Naive thymus-derived CD8-positive, alpha-beta T cell (primary cell): ENCODE data around the gene HPS4. TPM values are rescaled to one million over a fixed set of nuclear protein-coding genes. Genes with fewer than 3 reads are reported as not detected.
"Not testable (repeated sequence)": the region's sequence is repeated elsewhere in the genome, so short reads cannot be mapped to it uniquely, and the experiment has no call there.

ENCODE experiments used
- ATAC-seq, 2 donors: fragments of 150-1000 bp; cut with Tn5 transposase in 1 of 2; sonication (Bioruptor Pico), chemical (Tn5 transposase) in 1 of 2; 1 replicate in 1 of 2; 2 replicates in 1 of 2; pipeline ENCODE4 v1.10.0; 2021; ENCODE audit warnings: mild to moderate bottlenecking in 2 of 2, moderate library complexity in 2 of 2
- POLR2A ChIA-PET: fragments of 350-600 bp; sonication (Branson Sonifier 250); formaldehyde crosslinking; loops from one replicate; lab custom pipeline; 2021; ENCODE audit warnings: antibody characterized with exemption; lab: Charles Lee
- DNase-seq, 10 donors: peaks; one replicate each; pipeline versions ENCODE4 v3.0.0 to v3.0.0-alpha.2; 2020 to 2022
- H3K27ac Mint-ChIP-seq, 10 donors: one replicate each; pipeline ENCODE4 v1.8.0; 2020 to 2022; ENCODE audit warnings: mild to moderate bottlenecking in 10 of 10, mixed read lengths in 10 of 10, moderate library complexity in 4 of 10, inconsistent platforms in 1 of 10
- H3K27me3 Mint-ChIP-seq, 5 donors: one replicate each; pipeline ENCODE4 v1.8.0; 2021 to 2022; ENCODE audit warnings: mixed read lengths in 5 of 5
- H3K36me3 Mint-ChIP-seq, 3 donors: one replicate each; pipeline ENCODE4 v1.8.0; 2020 to 2022; ENCODE audit warnings: mixed read lengths in 3 of 3, mild to moderate bottlenecking in 2 of 3, inconsistent platforms in 1 of 3
- H3K4me1 Mint-ChIP-seq, 4 donors: one replicate each; pipeline ENCODE4 v1.8.0; 2021 to 2022; ENCODE audit warnings: mixed read lengths in 4 of 4
- H3K4me3 Mint-ChIP-seq, 10 donors: one replicate each; pipeline ENCODE4 v1.8.0; 2020 to 2022; ENCODE audit warnings: mild to moderate bottlenecking in 10 of 10, mixed read lengths in 10 of 10, moderate library complexity in 6 of 10, inconsistent platforms in 1 of 10
- H3K9me3 Mint-ChIP-seq, 9 donors: one replicate each; pipeline ENCODE4 v1.8.0; 2020 to 2022; ENCODE audit warnings: mixed read lengths in 9 of 9, mild to moderate bottlenecking in 3 of 9, inconsistent platforms in 1 of 9, moderate library complexity in 1 of 9
- polyA plus RNA-seq, 3 donors: library from polyadenylated mRNA; unstranded; fragments of 300-500 nt; fragmentation: Illumina TruSeq; gene quantifications; one replicate each; pipeline ENCODE4 v1.2.3, GENCODE V29; 2021
- total RNA-seq, 8 experiments: library from RNA in 2 of 8; stranded (reverse) in 2 of 8; gene quantifications; one replicate each; pipeline ENCODE4 v1.2.3 and lab custom pipeline; 2021 to 2026

HPS4 gene
- total RNA-seq (10 to 100 TPM; 63.9 to 64.3 TPM), polyA plus RNA-seq (10 to 100 TPM; 10.5 to 18.4 (median 16.2) TPM), total RNA-seq (lab: John Stamatoyannopoulos, UW) (81.2 to 133 (median 91.2) reads per million in 6 experiments)

DNA sequence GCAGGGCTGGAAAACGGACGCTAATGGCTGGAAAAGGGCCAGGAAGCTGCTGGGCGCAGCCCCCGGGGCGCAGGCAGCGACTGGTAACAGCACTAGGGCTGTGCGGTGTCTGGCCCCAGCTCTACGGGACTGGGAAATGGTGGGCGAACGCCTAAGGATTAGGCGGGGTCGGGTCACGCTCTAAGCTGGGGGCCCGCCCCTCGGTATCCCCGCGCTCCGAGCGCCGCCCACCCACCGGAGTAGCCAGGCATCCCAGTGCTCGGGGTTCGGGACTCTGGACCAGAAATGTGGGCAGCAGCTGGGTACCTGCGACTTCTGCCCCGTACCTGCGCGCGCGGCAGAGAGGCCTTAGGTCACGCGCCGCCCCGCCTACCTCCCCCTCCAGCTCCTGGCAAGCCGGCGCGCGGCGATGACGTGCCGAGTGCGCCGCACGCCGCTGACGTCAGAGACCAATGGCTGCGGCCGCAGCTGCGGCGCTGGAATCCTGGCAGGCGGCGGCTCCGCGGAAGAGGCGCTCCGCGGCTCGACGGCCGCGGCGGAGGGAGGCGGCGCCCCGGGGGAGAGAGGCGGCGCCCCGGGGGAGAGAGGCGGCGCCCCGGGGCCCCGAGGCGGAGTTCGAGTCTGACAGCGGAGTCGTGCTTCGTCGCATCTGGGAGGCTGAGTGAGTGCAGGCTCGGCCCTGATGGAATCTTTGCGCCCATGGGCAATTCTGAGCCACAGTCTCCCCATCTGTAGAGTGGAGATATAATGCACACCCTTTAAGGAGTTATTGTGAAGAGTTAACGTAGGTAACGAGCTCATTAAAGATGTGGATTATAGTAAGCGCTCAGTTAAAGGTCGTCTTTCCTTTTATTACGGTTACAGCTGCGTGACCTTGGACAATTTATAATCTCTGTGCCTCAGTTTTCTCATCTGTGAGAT lies at the start of gene HPS4, which contains the start of gene SRRD:
TSS of gene HPS4 (minus strand) at position 345 of the 921 bp plus-strand sequence. CDS start 2,021 bp downstream, outside the sequence.
TSS of gene SRRD (plus strand) at position 439 of the 921 bp plus-strand sequence. CDS start at position 453, 14 bp downstream.
- H3K27ac Mint-ChIP-seq: peak within 1 kb of the TSS; percentile 93 to 99 (median 98)
- peaks cover 0 to 43% (median 0%) of the 10 kb centered on the region in 3 donors for H3K36me3 Mint-ChIP-seq
- no peaks in the 10 kb centered on the region for H3K27me3 Mint-ChIP-seq
- POLR2A ChIA-PET: interaction anchor here (0.8 to 3.4 kb wide), 18 partner anchors 10 to 189 kb away, joined by 3 to 40 read pairs (median 4); partner anchors contain the start of genes ASPHD2, MIAT, TFIP11 and TPST2
- H3K9me3 Mint-ChIP-seq: no peaks in the 10 kb centered on the region
- peak within 1 kb of the TSS; percentile 90 to 97 (median 94) for H3K4me3 Mint-ChIP-seq
- DNase-seq: peak; percentile 89 to 96 (median 94)
- ATAC-seq: peak; percentile 80 to 83
- H3K4me1 Mint-ChIP-seq: peaks cover 44 to 72% (median 69%) of the 10 kb centered on the region in 4 donors

GRCh38 chr22:26529345-26529744 lies 45.8 kb upstream of the HPS4 start:
- H3K27me3 Mint-ChIP-seq: no peaks in the 10 kb centered on the region
- peaks cover 0 to 95% (median 29%) of the 10 kb centered on the region in 3 donors for H3K36me3 Mint-ChIP-seq
- POLR2A ChIA-PET: interaction anchor here (0.6 to 1.0 kb wide), 2 partner anchors 12 to 28 kb away, joined by 4 to 6 read pairs; no protein-coding TSS in a partner anchor
- no peak overlapping the region for H3K4me3 Mint-ChIP-seq
- no peaks in the 10 kb centered on the region for H3K9me3 Mint-ChIP-seq
- peak overlapping the region in 3 of 10 donors; percentile 14 to 34 (median 29) for H3K27ac Mint-ChIP-seq
- no peak for ATAC-seq
- no peak for DNase-seq
- peaks cover 0 to 10% (median 7%) of the 10 kb centered on the region in 4 donors for H3K4me1 Mint-ChIP-seq

DNA sequence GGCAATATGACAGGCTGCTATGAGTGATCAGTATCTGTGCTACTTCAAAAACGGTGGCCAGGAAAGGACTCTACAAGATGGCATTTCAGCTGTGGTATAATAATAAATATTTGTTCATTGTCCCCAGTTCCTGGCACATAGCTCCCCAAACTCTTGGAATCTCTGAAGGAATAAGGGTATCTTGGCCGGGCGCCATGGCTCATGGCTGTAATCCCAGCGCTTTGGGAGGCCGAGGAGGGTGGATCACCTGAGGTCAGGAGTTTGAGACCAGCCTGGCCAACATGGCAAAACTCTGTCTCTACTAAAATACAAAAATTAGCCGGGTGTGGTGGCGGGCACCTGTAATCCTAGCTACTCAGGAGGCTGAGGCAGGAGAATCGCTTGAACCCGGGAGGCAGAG lies 44.9 kb upstream of the HPS4 start:
- Mint-ChIP-seq H3K27ac (peak overlapping the region in 1 of 10 donors; percentile 15), H3K36me3 (peaks cover 0 to 98% (median 29%) of the 10 kb centered on the region in 3 donors)
- H3K4me1 Mint-ChIP-seq, H3K4me3 Mint-ChIP-seq, H3K27me3 Mint-ChIP-seq, H3K9me3 Mint-ChIP-seq, DNase-seq, ATAC-seq: not testable (repeated sequence)
- POLR2A ChIA-PET: interaction anchor here (1.0 kb wide), 1 partner anchor 11 kb away, joined by 4 read pairs; no protein-coding TSS in a partner anchor

DNA sequence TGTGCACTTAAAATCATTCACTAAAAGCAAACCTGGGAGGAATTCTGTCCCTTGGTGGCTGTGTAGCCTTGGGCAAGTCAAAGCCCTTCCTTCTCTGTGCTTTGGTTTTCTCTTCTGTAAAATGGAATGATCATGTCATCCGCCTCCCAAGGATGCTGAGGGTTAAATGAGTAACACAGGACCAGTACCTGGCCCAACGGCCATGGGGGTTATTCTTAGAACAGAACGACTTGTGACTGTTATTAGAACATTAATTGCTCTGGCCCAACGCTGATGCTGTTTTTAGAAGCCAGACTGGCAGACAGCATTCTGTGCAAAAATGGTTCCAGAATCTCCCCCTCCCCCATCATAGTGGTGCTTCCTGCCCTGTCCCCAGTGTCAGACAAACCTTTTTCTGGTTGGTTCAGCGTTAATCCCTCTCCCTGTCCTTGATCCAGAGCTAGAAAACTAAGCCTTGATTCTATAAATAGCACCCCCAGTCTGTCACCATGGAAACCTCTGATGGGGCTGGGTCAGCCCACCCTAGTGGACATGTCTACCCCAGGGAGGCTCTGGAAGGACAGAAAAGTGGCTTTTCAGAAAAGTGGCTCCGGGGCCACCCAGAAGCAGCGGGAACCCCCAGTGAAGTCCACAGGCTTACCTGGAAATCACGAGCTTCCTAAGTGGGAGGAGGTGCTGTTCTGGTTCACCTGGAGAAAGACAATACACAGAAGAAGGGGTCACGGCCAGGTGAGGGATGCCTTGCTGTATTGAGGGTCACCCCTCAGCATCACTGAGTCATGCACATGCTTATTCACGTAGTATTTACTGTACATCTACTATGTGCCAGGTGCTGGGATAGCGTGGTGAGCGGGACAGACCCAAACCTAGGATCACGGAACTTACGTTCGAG lies 44.2 kb upstream of the HPS4 start:
- Mint-ChIP-seq H3K27me3 (no peaks in the 10 kb centered on the region), H3K4me3 (no peak overlapping the region), H3K27ac (peak overlapping the region in 5 of 10 donors; percentile 27 to 84 (median 56)), H3K4me1 (peaks cover 0 to 5% (median 3%) of the 10 kb centered on the region in 4 donors), H3K36me3 (peaks cover 0 to 95% (median 29%) of the 10 kb centered on the region in 3 donors), H3K9me3 (no peaks in the 10 kb centered on the region)
- POLR2A ChIA-PET: no interaction called here
- no peak for ATAC-seq
- no peak for DNase-seq

GRCh38 chr22:26527167-26527566 lies 43.6 kb upstream of the HPS4 start:
- Mint-ChIP-seq H3K9me3 (no peaks in the 10 kb centered on the region), H3K27ac (peak overlapping the region in 3 of 10 donors; percentile 16 to 84 (median 75)), H3K27me3 (no peaks in the 10 kb centered on the region), H3K4me1 (peaks cover 0 to 3% (median under 1%) of the 10 kb centered on the region in 4 donors), H3K36me3 (peaks cover 0 to 92% (median 28%) of the 10 kb centered on the region in 3 donors), H3K4me3 (no peak overlapping the region)
- POLR2A ChIA-PET: no interaction called here
- no peak for ATAC-seq
- no peak for DNase-seq

- Mint-ChIP-seq H3K4me1 (peaks cover 0 to 2% (median under 1%) of the 10 kb centered on the region in 4 donors), H3K9me3 (no peaks in the 10 kb centered on the region), H3K4me3 (no peak overlapping the region), H3K36me3 (peaks cover 0 to 81% (median 21%) of the 10 kb centered on the region in 3 donors), H3K27ac (peak overlapping the region in 1 of 10 donors; percentile 16), H3K27me3 (no peaks in the 10 kb centered on the region)
- POLR2A ChIA-PET: no interaction called here
- no peak for DNase-seq
- ATAC-seq: no peak
Measured at GRCh38 chr22:26525946-26526564, 42.5 kb upstream of the HPS4 start.

DNA sequence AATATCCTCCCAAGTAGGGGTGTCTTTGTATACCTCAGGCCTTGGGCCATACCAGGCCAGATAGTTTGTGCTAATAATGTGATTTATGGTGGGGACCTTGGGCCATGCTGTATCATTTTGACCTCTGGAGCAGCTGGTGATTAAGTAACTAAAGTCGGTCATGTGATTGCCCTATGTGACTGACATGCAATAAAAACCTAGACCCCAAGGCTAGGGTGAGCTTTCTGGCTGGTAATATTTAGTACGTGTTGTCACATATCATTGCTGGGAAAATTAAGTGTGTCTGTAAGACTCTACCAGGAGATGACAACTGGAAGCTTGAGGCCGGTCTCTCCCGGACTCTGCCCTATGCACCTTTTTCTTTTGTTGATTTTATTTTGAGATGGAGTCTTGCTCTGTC lies 41.3 kb upstream of the HPS4 start:
- no peaks in the 10 kb centered on the region for H3K9me3 Mint-ChIP-seq
- peaks cover 0 to 1% (median 0%) of the 10 kb centered on the region in 4 donors for H3K4me1 Mint-ChIP-seq
- DNase-seq (no peak), ATAC-seq (no peak)
- H3K27ac Mint-ChIP-seq: peak overlapping the region in 2 of 10 donors; percentile 24 to 40
- no peak overlapping the region for H3K4me3 Mint-ChIP-seq
- peaks cover 0 to 69% (median 17%) of the 10 kb centered on the region in 3 donors for H3K36me3 Mint-ChIP-seq
- H3K27me3 Mint-ChIP-seq: no peaks in the 10 kb centered on the region
- POLR2A ChIA-PET: no interaction called here

- POLR2A ChIA-PET: no interaction called here
- Mint-ChIP-seq H3K27me3 (no peaks in the 10 kb centered on the region), H3K4me1 (no peaks in the 10 kb centered on the region), H3K4me3 (no peak overlapping the region), H3K9me3 (no peaks in the 10 kb centered on the region), H3K36me3 (peaks cover 0 to 46% (median 15%) of the 10 kb centered on the region in 3 donors), H3K27ac (peak overlapping the region in 6 of 10 donors; percentile 5 to 66 (median 24))
- no peak for ATAC-seq
- DNase-seq: no peak
Measured at GRCh38 chr22:26522592-26522991, 39.0 kb upstream of the HPS4 start.

DNA sequence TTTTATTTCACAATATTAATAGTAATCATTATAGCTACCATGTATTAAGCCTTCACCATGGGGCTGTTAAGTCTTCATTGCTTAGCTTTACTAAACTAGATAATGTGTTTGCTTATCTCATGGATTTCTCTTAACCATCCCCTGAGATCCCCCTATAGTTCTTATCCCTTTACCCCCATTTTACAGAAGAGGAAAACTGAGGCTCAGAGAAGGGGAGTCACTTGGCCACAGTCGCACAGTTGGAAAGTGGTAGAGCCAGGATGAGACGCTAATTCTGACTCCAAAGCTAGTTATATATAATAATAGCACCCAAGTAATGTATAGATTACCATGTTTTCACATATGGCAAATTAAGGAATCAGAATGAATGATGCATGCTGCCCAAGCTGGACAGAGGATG lies 38.4 kb upstream of the HPS4 start:
- no peaks in the 10 kb centered on the region for H3K4me1 Mint-ChIP-seq
- no peak overlapping the region for H3K4me3 Mint-ChIP-seq
- ATAC-seq (no peak), DNase-seq (no peak)
- H3K36me3 Mint-ChIP-seq: peaks cover 0 to 41% (median 12%) of the 10 kb centered on the region in 3 donors
- H3K9me3 Mint-ChIP-seq: no peaks in the 10 kb centered on the region
- POLR2A ChIA-PET: no interaction called here
- peak overlapping the region in 7 of 10 donors; percentile 18 to 74 (median 25) for H3K27ac Mint-ChIP-seq
- no peaks in the 10 kb centered on the region for H3K27me3 Mint-ChIP-seq

DNA sequence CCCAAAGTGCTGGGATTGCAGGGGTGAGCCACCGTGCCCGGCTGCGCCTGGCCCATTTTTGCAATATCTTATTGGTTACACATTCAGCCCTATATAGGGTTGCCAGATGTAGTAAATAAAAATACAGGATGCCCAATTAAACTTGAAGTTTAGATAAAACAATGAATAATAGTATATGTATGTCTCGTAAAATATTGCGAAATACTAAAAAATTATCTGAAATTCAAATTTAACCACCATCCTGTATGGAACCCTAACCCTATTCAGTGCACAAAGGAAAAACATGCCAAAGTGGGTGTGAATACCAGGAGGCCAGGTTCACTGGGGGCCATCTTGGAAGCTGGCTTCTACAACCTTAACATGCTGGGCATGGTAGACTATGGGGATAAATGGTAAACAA lies 33.8 kb upstream of the HPS4 start:
- Mint-ChIP-seq H3K4me3 (no peak overlapping the region), H3K27ac (no peak overlapping the region), H3K27me3 (no peaks in the 10 kb centered on the region), H3K4me1 (peaks cover 3 to 16% (median 13%) of the 10 kb centered on the region in 4 donors), H3K9me3 (no peaks in the 10 kb centered on the region), H3K36me3 (no peaks in the 10 kb centered on the region)
- DNase-seq (no peak), ATAC-seq (no peak)
- POLR2A ChIA-PET: interaction anchor here (1.3 kb wide), 1 partner anchor 11 kb away, joined by 4 read pairs; no protein-coding TSS in a partner anchor

DNA sequence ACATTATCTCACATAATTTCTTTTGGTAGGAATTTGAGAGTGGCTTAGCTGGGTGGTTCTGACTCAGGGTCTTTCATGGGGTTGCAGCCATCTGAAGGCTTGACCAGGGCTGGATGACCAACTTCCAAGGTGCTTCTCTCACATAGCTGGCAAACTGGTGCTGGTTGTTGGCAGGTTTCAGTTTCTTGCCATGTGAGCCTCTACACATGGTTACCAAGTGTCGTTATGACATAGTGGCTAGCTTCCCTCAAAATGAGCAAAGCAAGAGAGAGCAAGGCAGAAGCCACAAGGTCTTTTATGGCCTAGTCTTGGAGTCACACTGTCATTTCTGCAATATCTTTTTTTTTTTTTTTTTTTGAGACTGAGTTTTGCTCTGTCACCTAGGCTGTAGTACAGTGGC lies 32.9 kb upstream of the HPS4 start:
- POLR2A ChIA-PET: no interaction called here
- no peak overlapping the region for H3K4me3 Mint-ChIP-seq
- ATAC-seq: no peak
- H3K36me3 Mint-ChIP-seq: no peaks in the 10 kb centered on the region
- H3K27me3 Mint-ChIP-seq: no peaks in the 10 kb centered on the region
- H3K9me3 Mint-ChIP-seq: no peaks in the 10 kb centered on the region
- no peak overlapping the region for H3K27ac Mint-ChIP-seq
- no peak for DNase-seq
- peaks cover 6 to 25% (median 22%) of the 10 kb centered on the region in 4 donors for H3K4me1 Mint-ChIP-seq
